ENCODE results near the gene CYP26A1. TPM values are rescaled to one million over a fixed set of nuclear protein-coding genes. Genes with fewer than 3 reads are reported as not detected.

The CYP26A1 gene
- total RNA-seq, 2 donors from 2014 or later, result not detected

DNA sequence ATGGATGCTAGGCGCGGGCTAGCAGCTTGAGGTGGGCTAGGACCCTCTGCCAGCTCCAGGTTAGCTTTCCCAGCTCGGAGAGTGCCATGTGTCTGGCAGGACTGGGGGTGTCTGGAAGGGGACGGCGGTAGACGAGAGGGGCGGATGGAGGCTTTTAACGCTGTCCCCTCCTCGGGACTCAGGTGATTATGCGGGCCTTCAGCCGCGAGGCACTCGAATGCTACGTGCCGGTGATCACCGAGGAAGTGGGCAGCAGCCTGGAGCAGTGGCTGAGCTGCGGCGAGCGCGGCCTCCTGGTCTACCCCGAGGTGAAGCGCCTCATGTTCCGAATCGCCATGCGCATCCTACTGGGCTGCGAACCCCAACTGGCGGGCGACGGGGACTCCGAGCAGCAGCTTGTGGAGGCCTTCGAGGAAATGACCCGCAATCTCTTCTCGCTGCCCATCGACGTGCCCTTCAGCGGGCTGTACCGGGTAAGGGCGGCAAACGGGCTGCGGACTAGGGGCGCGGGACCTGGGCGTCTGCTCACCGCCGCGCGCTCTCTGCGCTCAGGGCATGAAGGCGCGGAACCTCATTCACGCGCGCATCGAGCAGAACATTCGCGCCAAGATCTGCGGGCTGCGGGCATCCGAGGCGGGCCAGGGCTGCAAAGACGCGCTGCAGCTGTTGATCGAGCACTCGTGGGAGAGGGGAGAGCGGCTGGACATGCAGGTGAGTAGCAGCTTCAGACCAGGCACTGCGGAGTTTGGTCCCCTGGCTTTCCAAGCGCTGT is 1.1 kb downstream of the CYP26A1 start:
- no peak for ATAC-seq
- DNase-seq, result no peak
- intact Hi-C loops (cut with DNase I, micrococcal nuclease), result loop anchor here in 1 of 2 donors (10.0 kb wide), 1 partner anchor 190 kb away; no protein-coding TSS in a partner anchor

DNA sequence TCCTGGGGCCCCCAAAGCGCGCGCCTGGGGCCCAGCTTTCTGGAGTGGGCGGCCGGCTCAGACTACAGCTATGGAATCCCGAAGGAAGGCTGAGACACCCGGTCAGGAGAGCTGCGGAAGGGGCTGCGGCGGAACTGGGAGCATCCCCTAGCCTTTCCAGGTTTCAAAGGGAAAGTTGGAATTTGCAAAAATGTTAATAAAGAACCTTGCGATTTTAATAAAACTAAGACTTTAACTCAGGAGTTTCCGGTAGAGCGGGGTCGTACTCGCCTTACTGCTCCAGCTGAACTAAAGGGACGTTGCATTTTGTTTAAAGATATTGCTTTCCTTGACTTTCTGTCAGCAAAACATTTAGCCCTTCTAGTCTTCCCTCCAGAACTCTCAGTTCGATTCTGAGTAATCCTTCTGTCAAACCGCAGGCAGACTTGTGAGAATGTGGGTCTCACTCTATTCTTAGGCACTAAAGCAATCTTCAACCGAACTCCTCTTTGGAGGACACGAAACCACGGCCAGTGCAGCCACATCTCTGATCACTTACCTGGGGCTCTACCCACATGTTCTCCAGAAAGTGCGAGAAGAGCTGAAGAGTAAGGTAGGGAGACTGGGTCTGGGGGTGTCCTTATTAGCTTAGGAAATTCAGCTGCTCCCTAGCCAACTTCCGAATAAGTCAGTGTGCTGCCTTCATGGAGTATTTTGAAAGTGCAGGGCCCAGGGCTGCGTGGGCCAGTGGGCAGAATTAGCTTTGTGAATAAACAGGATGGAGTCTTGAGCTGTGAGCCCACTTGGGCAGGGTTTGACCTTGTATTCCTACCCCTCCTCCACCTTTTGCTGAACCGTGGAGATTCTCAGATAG is 1.9 kb downstream of the CYP26A1 start:
- DNase-seq (no peak), ATAC-seq (no peak)
- intact Hi-C loops (cut with DNase I, micrococcal nuclease), result loop anchor here in 1 of 2 donors (10.0 kb wide), 1 partner anchor 191 kb away; no protein-coding TSS in a partner anchor

DNA sequence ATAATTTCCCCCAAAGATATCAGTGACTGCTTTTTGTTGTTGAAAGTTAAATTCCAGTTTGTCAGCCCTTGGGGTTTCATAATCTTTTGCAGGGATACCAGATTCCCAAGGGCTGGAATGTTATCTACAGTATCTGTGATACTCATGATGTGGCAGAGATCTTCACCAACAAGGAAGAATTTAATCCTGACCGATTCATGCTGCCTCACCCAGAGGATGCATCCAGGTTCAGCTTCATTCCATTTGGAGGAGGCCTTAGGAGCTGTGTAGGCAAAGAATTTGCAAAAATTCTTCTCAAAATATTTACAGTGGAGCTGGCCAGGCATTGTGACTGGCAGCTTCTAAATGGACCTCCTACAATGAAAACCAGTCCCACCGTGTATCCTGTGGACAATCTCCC is 3.2 kb downstream of the CYP26A1 start:
- intact Hi-C loops (cut with DNase I, micrococcal nuclease), result loop anchor here in 1 of 2 donors (10.0 kb wide), 1 partner anchor 192 kb away; no protein-coding TSS in a partner anchor
- DNase-seq (no peak), ATAC-seq (no peak)

DNA sequence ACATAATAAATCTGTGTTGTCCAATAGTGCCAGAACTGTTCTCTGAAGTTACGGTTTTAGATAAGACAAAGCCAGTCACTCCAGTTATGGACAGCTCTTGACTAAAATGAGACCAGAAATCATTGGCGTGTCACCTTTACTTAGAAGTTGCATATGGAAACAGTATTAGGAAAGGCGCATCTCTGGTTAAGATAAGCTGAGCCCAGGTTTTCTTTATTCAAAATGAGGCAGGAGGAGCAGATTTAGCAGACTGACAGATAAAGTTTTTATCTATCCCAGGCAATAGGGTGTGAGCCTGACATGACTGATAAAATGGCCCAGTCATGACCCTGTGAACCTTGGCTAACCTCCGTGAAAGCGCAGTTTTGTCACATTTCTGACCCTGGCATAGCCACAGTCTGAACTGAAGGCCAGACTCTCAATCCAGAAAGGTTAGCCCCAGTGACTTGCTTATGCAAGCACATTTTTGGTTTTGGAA is 4.2 kb downstream of the CYP26A1 start:
- intact Hi-C loops (cut with DNase I, micrococcal nuclease), result loop anchor here in 1 of 2 donors (10.0 kb wide), 1 partner anchor 193 kb away; no protein-coding TSS in a partner anchor
- DNase-seq (no peak), ATAC-seq (no peak)

DNA sequence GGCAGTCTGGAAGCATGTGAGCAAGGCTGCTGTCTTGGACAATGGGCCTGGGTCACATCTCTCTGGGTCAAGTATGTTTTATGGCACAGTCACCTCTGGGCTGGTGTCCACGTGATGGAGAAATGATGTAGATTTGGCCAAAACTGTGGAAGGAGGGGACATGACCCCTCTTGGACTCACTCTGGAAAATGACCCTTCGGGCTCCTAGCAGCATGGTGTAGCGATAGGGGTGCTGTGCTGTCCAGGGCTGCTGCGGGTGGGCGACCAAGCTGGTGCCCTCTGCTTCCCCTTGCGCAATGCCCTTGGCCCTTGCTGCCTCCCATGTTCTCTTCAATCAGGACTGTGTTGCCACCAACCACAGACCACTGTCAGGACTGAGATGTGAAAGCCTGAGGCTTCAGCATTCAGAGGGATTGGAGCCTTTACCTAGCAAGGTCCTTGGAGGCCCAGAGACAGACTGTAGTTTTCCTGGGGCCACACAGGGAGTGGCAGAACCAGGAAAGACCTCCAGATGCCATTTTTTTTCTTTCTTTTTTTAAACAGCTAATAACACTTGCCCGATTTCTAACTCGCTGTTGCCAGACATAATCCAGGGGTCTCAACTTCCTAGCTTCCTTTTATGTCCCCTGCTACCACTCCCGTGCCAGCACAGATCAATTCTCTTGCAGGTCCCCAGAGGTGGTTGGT is 6.1 kb downstream of the CYP26A1 start:
- DNase-seq (no peak), ATAC-seq (no peak)
- intact Hi-C loops (cut with DNase I, micrococcal nuclease), result loop anchor here in 1 of 2 donors (10.0 kb wide), 1 partner anchor 195 kb away; no protein-coding TSS in a partner anchor

DNA sequence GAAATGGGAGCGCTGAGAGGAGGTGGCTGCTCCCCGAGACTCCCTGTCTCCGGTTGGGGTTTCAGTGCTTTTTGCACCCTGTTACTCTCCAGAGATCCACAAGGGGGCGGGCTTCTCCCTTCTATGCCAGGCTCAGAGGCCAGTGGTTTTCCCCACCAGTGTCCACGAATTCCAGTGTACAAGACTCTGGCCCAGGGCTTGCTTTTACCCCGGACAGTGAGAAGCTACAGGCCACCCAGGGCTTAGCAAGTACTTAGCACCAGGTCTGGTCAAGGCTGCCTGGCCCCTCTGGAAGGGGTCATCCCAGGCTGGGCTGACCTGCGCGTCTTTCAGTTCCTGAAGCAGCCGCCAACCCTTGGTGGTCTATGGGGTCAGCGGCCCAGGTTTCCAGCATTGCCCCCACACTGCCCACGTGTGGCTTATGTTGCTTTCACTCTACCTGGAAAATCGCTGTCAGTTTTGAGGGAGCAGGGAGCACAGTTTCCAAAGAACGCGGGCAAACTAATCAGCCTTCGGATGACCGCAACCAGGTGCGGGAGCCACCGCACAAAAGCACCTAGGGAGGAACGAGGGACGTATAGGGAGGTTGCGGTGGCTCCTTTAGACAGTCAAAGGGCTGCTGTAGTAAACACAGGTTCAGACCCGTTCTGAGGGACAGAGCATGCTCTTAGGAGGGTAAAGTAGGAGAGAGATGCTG is 6.8 kb downstream of the CYP26A1 start:
- ATAC-seq, result peak; percentile 70
- intact Hi-C loops (cut with DNase I, micrococcal nuclease), result no loop called here
- DNase-seq, result peak in 1 of 2 donors; percentile 51

DNA sequence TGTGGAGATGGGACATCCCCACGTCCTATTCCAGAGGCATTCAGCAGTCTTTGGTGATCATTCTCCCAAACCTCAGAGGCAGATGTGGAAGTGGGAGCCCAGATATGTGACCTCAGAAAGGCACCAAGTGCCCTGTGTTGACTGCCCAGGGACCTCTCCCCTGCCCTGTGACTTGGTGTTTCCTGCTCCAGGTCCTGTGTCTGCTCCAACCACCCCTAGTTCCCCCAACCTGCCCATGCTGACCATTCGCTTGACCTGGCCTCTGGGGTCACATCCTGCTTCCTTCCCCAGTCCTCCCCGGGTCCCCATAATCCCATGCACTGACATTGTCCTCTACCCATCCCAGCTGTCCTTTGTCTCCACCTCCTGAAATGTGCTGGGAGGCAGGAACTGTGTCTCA is 7.6 kb downstream of the CYP26A1 start:
- no peak for ATAC-seq
- no peak for DNase-seq
- intact Hi-C loops (cut with DNase I, micrococcal nuclease), result no loop called here

DNA sequence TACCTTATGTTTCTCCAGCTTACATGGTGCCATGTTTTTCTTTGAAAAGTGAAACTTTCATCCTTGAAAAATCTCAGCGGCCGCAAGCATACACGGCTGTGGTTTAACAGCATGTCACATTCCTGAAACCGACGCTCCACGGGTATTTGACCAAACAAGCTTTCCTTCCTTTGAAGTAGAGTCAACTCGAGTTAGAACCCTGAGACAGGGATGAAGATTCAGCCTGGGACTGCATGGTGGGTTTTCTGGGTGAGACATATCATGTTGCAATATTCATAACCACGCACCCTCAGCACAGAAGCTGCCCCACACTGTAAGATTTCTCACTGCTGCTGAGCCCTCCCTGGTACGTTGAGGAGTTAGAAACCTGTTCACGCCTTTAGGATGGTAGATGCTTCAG is 8.1 kb downstream of the CYP26A1 start:
- intact Hi-C loops (cut with DNase I, micrococcal nuclease), result no loop called here
- ATAC-seq (no peak), DNase-seq (no peak)

DNA sequence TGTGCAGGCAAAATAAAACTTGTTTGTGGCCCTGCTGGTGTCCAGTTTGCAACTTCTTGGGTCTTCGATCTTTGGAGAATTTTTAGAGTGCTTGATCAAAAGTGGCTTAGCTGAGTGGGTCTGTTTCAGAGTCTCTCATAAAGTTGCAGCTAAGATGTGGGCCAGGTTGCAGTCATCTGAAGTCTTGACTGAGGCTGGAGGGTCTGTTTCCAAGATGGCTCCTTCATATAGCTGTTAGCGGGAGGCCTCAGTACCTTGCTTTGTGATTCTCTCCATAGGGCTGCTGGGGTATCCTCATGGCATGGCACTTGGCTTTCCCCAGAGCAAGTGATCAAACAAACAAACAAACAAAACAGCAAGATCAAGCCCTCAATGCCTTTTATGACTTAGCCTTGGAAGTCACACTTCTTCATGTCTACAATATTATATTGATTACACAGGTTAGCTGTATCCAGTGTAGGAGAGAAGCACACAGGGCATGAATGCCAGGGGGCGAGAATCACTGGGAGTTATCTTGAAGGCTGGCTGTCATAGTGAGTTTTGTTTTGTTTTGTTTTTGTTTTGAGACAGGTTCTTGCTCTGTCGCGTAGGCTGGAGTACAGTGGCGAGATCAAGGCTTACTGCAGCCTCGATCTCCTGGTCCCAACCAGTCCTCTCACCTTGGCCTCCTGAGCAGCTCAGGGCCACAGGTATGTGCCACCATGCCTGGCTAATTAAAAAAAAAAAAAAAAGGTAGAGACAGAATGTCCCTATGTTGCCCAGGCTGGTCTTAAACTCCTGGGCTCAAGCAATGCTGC is 10.2 kb downstream of the CYP26A1 start:
- intact Hi-C loops (cut with DNase I, micrococcal nuclease), result no loop called here
- DNase-seq, result no peak
- ATAC-seq, result no peak

DNA sequence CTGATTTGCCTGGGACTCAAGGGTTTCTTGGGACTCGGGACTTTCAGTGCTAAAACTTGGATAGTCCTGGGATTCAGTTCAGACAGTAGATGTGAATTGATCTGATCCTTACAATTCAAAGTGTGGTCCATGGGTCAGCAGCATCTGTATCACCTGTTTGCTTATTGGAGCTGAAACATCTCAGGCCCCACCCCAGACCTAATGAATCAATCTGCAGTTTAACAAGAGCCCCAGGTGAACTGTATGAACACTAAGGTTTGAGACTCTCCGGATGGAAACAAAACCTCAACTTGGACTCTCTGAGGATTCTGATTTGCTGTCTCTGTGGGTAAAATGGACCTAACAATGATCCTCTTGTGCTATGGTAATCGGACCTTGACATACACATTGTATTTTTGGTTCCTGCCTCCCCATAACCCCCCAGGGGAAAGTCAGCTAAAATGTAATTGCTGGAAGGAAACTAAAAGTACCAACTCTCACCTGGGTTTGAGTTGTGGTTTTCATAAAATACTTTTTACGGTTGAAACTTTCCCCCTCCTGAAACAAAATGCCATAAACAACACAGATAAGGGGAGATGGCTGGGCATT is 11.7 kb downstream of the CYP26A1 start:
- intact Hi-C loops (cut with DNase I, micrococcal nuclease), result no loop called here
- ATAC-seq (no peak), DNase-seq (no peak)

DNA sequence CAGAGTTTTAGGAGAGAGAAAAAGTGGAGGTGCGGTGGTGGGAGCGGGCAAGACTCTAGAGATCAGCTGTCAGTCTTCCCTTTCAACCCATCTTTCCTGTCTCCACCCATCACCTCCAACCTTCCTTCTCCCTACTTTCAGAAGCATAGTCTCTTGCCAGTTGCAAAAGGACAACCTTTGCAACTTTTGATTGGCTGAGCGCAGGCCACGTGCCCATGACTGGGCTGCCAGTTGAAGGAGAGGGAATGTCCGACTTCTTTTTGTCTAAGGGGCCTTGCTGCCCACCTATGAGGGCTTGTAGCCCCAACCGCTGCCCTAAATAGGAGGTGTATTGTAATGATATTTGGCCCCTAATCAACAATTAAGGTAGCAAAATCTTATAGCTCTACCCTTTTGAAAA is 12.6 kb downstream of the CYP26A1 start:
- ATAC-seq (no peak), DNase-seq (no peak)
- intact Hi-C loops (cut with DNase I, micrococcal nuclease), result no loop called here

DNA sequence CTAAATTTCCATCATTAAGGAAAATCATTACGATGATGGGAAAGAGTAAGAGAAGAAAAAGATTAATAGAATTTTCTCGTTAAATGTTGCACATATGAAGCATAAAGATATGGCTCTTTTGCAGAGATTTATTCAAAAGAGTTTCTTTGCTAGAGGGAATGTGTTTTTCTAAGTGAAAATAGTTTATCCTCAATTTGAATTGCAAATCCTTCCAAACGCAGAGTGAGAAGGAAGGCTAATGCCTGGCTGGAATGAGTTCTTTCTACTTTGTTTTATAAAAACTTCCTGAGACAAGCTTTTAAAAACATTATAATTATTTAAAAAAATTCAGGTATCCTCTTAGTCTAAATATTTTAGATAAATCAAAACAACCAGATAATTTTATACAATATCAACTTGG is 14.2 kb downstream of the CYP26A1 start:
- no peak for DNase-seq
- intact Hi-C loops (cut with DNase I, micrococcal nuclease), result no loop called here
- no peak for ATAC-seq

DNA sequence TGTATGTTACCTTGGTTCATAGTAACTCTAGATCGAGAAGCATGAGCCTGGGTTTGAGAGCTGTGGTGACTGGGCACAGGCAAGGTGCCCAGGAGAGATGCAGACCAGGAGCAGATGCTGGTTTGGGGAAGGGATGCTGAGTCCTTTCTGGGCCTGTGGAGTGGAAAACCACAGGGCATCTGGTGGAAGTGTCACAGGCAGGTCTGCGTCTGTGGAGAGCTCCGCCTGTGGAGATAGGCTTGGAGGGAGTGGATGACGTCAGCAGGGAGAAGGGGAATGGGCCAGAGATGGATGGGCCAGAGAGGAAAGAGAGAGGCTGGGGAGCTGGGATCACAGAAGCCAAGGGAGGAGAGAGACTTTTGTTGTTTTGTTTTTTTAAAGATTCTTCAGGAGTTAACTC is 14.8 kb downstream of the CYP26A1 start:
- intact Hi-C loops (cut with DNase I, micrococcal nuclease), result no loop called here
- ATAC-seq (no peak), DNase-seq (no peak)

DNA sequence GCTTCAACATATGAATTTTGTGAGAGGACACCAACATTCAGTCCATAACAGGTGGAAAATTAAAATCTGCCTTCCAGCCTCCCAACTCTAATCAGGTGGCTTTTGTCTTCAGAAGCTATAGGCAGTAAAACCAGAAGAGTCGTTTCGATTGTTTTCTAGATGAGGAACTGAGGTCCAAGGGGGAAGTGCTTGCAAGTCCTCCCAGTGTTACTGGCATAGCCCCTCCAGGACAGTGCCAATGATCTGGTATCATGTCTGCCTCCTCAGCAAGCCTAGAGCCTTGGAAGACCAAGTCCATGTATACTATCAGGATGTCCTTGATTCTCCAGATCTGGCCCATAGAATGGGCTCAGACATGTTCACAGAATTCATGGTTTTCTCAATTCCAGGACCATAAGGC is 16.9 kb downstream of the CYP26A1 start:
- DNase-seq, result no peak
- no peak for ATAC-seq
- intact Hi-C loops (cut with DNase I, micrococcal nuclease), result no loop called here

DNA sequence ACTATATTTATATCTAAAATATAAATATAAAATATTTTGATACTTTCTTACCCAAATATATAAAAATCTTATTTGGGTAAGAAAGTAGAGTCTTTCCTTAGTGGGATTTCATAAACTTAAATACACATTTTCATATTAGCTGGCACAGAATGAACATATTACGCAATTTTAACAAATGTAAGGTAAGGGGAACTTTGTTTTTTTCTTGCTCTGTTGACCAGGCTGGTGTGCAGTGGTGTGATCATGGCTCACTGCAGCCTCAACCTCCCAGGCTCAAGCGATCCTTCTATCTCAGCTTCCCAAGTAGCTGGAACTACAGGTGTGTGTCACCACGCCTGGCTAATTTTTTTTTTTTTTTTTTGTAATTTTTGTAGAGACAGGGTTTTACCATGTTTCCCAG is 18.3 kb downstream of the CYP26A1 start:
- no peak for ATAC-seq
- intact Hi-C loops (cut with DNase I, micrococcal nuclease), result no loop called here
- DNase-seq, result no peak

DNA sequence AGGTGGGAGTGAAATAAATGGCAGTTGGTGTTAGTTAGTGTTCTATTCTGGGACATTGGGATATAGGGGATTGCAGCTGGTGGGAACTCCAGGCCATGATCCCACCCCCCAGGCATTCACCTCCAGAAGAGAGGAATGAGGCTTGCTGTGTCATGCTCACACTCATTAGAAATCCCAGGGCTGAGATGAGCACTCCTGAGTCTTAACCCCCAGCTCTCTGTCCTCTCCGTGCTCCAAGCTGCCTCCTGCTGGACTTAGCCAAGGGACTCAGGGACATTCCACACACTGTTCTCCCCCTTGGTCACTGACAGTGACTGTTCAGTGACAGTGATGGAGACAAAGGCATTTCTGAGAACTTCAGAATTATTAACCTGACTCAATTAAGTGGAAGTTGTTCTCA is 21.5 kb downstream of the CYP26A1 start:
- intact Hi-C loops (cut with DNase I, micrococcal nuclease), result no loop called here
- no peak for ATAC-seq
- no peak for DNase-seq

DNA sequence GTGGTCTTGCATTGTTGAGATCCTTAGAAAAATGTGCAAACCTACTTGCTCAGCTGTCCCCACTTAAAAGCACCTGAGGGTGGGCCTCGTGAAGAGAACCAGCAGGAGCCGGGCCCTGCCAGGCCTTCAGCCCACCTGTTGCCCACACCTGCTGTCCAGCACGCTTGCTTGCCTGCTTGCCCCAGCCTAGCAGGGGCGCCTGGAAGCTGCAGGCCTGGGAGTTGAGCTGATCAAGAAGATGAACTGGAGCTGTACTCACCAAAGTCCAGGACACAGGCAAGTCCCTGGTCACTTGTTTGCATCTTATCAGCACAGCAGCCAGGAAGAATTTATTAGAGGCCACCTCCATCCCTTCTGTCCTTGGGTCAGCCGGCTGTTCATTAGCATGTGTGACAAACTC is 23.2 kb downstream of the CYP26A1 start:
- no peak for DNase-seq
- ATAC-seq, result no peak
- intact Hi-C loops (cut with DNase I, micrococcal nuclease), result no loop called here

DNA sequence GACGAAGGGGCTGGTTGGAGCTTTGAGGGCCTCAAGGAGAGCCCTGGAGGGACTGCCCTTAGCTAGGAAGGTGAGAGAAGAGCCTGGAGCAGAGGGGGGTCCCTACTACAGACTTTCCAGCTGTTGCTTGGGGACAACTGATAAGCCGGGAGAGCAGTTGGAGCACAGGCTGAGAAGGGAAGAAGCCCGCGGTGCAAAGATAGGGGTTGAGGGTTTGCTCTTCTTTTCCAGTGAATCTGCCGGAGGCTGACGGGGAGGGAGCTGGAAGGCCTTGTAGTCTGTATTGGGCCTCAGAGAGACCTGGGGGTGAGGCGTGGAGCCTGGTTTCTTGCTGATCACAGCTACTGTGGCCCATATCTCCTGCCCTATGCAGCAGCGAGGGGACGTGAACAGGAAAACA is 23.7 kb downstream of the CYP26A1 start:
- DNase-seq, result no peak
- intact Hi-C loops (cut with DNase I, micrococcal nuclease), result no loop called here
- no peak for ATAC-seq
